GM10248 (cell line): ENCODE data around the gene SERPINB4.
"Not testable (repeated sequence)": the region's sequence is repeated elsewhere in the genome, so short reads cannot be mapped to it uniquely, and the experiment has no call there.

Source experiments
- CTCF ChIA-PET: fragments of 300-600 bp; sonication (Branson Sonifier 250); formaldehyde crosslinking; extraction: SDS; loops from one replicate; lab custom pipeline; 2021; ENCODE audit warnings: antibody characterized with exemption; lab: Yijun Ruan, JAX
- POLR2A ChIA-PET: fragments of 350-650 bp; sonication (Branson Sonifier 250); formaldehyde crosslinking; extraction: SDS; loops from one replicate; lab custom pipeline; 2020; ENCODE audit warnings: antibody characterized with exemption; lab: Yijun Ruan, JAX
- DNase-seq: peaks from one replicate; pipeline ENCODE4 v3.0.0; 2012; ENCODE audit errors: extremely low spot score
- TF ChIP-seq, protein P1 (sequence below): IDR thresholded peaks from 2 replicates; pipeline ENCODE4 v1.5.1; 2012; ENCODE audit warnings: mild to moderate bottlenecking, low read depth; ENCODE audit errors: extremely low read depth, missing control alignments, control extremely low read depth

Gene SERPINB4

DNA sequence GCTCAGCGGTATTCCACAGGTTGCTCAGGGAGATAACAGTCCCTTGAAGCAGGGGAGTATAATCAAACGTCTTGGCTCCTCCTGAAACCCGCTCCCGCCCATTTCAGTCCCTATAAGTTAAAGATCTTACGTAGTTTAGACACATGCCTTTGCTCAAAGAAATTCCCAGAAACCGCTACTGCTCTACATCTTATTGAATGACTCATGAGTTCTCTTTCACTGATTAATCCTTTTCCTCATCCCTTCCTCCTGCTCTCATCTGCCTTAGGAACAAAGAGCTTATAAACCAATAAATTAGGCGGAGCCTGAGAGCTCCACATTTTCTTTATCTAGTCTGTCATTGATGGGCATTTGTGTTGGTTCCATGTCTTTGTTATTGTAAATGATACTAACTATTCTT is 4.2 kb upstream of the SERPINB4 start:
- ChIA-PET POLR2A (no interaction called here), CTCF (no interaction called here)
- DNase-seq = no peak
- TF ChIP-seq, protein P1, sequence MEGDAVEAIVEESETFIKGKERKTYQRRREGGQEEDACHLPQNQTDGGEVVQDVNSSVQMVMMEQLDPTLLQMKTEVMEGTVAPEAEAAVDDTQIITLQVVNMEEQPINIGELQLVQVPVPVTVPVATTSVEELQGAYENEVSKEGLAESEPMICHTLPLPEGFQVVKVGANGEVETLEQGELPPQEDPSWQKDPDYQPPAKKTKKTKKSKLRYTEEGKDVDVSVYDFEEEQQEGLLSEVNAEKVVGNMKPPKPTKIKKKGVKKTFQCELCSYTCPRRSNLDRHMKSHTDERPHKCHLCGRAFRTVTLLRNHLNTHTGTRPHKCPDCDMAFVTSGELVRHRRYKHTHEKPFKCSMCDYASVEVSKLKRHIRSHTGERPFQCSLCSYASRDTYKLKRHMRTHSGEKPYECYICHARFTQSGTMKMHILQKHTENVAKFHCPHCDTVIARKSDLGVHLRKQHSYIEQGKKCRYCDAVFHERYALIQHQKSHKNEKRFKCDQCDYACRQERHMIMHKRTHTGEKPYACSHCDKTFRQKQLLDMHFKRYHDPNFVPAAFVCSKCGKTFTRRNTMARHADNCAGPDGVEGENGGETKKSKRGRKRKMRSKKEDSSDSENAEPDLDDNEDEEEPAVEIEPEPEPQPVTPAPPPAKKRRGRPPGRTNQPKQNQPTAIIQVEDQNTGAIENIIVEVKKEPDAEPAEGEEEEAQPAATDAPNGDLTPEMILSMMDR = no peak

DNA sequence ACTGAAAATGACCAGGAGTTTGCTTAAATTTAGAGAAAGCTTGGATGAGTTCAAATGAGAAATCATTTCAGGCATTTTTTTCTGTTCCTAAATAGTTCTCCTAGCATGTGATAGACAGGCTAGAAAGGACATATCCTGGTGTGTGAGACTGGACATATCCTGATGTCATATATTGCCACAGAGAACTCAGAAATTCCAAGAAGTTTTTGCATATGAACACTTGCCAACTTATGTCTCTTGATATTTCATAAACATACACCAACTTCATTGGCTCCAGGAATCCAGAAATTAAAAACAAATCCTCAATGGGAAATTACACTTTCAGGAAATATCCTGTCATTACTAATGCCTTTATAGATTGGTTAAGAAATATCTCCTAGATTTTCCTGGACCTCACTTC is 2.9 kb upstream of the SERPINB4 start:
- ChIA-PET POLR2A (no interaction called here), CTCF (no interaction called here)
- TF ChIP-seq, protein P1 = no peak
- DNase-seq = no peak

DNA sequence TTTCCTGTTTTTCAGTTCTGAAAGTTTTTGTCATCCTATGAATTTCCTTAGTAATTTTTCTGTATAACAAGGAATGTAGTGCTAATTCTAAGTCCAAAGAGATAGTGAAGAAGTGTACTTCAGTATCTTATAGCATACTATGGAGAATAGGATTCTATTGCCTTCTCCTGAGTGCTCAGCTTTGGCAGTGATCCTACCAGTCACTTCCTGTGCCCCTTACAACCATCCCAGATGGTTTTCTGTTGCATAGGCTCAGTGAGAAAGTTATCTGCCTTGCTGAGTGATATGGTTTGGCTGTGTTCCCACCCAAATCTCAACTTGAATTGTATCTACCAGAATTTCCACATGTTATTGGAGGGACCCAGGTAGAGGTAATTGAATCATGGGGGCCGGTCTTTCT is 638 bp upstream of the SERPINB4 start:
- POLR2A ChIA-PET, CTCF ChIA-PET, DNase-seq: not testable (repeated sequence)

DNA sequence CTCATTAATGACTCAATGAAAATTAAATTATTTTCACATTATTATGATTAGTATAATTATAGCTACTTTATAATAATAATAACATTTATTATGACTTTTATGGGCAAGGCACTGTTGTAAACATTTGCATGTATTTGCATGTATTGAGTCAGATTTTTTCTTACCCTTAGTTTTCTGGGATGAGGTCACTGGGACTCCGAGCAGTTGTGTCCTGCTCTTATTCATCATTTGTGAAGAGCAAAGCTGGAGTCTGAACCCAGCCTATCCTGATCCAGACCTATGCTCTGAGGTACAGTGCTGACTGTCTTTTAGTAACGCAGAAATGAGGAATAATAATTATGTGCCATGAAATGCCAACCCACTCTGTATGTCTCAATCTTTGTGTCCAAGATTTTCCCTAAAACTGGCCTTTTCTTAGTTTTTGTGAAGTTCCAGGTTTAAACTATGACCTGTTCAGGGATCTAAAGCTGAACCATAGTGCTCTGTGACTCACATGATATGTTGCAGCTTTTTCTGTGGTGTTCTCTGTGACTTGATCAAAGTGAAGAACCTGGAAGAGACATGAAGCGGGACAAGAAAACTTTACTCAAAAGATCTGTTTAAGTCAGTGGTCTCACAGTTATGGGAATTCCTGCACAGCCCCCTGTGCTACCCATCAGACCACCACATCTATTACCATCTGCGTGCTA is 1.2 kb downstream of the SERPINB4 start:
- POLR2A ChIA-PET, DNase-seq: not testable (repeated sequence)
- CTCF ChIA-PET = interaction anchor here (0.6 kb wide), 1 partner anchor 22 kb away, joined by 3 read pairs; no protein-coding TSS in a partner anchor

DNA sequence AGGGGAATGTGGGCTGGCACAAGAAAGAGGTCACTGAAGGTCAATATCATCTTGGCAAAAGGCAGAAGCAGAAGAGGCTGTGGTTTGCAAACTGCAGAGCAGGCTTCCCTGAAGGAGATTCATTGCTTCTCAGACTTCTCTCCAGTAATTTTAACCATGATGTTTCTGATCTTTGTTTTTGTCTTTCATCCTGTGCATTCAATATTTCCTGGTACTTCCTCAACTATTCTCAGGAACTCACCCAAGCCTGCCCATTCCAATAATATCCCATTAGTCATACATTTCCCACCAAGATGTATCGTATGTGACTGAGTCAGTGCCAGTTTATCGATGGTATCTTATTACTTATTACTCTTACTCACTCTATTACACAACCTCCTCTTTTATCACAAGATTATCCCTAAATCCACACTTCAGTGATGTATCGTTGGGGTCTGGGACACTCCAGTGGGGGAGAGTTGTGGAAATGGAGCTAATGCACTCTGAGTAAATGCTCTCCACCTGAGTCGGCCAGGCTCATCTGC is 2.8 kb downstream of the SERPINB4 start:
- CTCF ChIA-PET, DNase-seq, POLR2A ChIA-PET: not testable (repeated sequence)

DNA sequence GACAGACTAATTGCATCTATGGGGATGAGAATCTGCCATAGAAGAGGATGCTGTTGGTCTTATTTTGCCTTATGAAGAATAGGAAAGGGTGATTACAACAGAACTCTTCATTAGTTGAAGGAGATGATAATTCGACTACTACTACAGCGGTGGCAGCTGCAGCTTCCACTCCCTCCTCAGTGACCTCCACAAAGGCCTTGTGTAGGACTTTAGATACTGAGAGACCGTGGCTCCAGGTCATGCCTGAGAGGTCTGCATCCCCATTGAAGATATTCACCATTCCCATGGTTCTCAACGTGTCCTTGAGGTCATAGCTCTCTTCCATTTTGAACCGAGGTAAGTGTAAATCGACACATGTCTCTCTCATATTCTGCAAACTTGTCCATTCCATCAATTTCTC is 6.4 kb downstream of the SERPINB4 start:
- TF ChIP-seq, protein P1 = no peak
- POLR2A ChIA-PET = no interaction called here
- DNase-seq = no peak
- CTCF ChIA-PET = no interaction called here

DNA sequence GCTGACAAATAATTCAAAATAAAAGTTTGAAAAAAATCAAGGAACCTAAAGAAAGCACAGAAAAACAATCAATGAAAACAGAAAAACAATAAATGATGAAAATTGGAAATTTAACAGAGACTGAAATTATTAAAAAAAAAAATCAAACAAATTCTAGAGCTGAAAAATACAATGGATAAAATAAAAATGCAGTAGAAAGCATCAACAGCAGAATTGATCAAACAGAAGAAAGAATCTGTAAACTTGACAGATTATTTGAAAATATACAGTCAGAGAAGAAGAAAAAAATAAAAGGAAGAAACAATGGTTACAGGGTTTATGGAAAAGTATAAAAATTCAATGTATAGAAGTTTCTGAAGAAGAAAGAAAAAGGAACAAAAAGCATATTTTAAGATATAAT is 16.2 kb downstream of the SERPINB4 start:
- TF ChIP-seq, protein P1 = no peak
- ChIA-PET POLR2A (no interaction called here), CTCF (no interaction called here)
- no peak for DNase-seq

DNA sequence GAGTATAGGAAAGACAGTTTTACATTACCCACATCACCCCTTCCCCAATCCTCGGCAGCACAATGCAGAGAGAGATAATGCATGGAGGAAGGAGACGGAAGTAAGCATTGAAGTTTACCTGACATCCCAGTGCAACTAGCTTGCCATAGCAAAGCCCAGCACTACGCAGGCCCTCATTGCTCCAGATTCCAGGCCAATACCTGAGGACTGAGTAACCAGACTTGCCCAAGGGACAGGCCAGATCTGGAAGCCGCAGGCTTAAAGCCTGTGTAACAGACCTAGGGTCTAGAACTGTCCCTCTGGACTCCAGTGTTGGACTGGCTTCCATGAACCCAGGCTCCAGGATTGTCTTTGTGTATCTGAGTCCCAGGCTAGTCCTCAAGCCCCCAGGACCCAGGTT is 17.6 kb downstream of the SERPINB4 start:
- TF ChIP-seq, protein P1 = no peak
- ChIA-PET CTCF (no interaction called here), POLR2A (no interaction called here)
- no peak for DNase-seq
